Subcutaneous abdominal adipose tissue (tissue), 5 donors: Measurements from ENCODE around the gene ADAMTS12.

Experiments
- H3K27ac ChIP-seq: one replicate; pipeline ENCODE4 v1.7.0; 2013; ENCODE audit warnings: low read depth, mild to moderate bottlenecking, inconsistent platforms, low read length, moderate library complexity
- H3K27me3 ChIP-seq, 5 donors: one replicate each; pipeline ENCODE4 v1.7.0; 2013; ENCODE audit warnings: low read length in 5 of 5, inconsistent platforms in 1 of 5; ENCODE audit not compliant: control insufficient read depth in 5 of 5, insufficient read depth in 4 of 5
- H3K36me3 ChIP-seq, 5 donors: one replicate each; pipeline ENCODE4 v1.7.0; 2013; ENCODE audit warnings: low read length in 5 of 5; ENCODE audit not compliant: control insufficient read depth in 5 of 5, insufficient read depth in 5 of 5
- H3K4me1 ChIP-seq, 5 donors: one replicate each; pipeline ENCODE4 v1.7.0; 2013; ENCODE audit warnings: low read length in 5 of 5, mild to moderate bottlenecking in 3 of 5, moderate library complexity in 1 of 5; ENCODE audit not compliant: control insufficient read depth in 5 of 5, insufficient read depth in 5 of 5
- H3K4me3 ChIP-seq, 5 donors: one replicate each; pipeline ENCODE4 v1.7.0; 2013; ENCODE audit warnings: low read length in 5 of 5, low read depth in 1 of 5
- H3K9ac ChIP-seq, 5 donors: one replicate each; pipeline ENCODE4 v1.7.0; 2013; ENCODE audit warnings: low read length in 5 of 5, mild to moderate bottlenecking in 4 of 5, moderate library complexity in 3 of 5
- H3K9me3 ChIP-seq, 5 donors: one replicate each; pipeline ENCODE4 v1.7.0; 2013; ENCODE audit warnings: low read length in 5 of 5; ENCODE audit not compliant: control insufficient read depth in 5 of 5
- donor health status: healthy.
- donor health status: healthy.
- donor health status: healthy.
- donor health status: healthy.
- donor health status: healthy.

The ADAMTS12 gene

DNA sequence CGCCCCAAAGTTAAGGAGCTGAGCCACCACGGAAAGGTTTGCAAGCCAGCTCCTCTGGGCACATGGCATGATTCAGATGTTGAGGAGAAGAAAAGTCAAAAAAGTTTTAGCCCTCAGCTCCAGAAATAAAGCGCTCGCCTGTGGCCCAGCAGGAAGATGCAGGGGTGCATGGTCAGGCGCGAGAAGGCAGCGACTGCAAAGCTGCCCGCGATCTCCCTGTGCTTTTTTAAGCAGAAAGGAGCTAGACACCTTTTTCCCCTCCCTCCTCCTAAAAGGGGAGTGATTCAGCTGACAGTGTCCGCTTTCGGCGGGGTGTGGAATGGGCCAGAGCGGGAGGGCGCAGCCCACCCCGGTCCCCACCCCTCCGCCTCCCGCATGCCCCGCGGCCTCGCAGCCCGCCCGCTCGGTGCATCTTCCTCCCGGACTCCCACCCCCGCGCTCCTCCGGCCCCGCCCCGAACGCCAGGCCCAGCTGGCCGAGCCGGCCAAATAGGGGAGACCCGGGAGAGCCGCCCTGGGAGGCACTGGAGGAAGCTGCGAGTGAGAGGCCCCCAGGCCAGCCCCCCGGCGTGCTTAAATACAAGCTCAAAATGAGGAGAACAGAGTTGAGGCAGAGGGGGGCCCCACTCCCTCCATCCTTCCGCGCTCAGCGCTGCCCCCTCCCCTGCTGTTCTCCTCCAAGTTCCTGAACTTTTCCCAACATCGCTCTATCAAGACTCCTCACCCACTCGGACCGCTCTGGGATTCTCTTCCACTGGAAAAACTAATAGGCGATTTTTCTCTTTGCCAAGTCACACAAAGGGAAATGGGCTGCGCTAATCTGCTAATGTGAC, at the start of gene ADAMTS12:
TSS of gene ADAMTS12 (minus strand) at position 203 of the 832 bp plus-strand sequence. CDS start at position 69, 134 bp downstream.
- H3K9me3 ChIP-seq = no peaks in the 10 kb centered on the region
- peaks cover 0 to 3% (median 0%) of the 10 kb centered on the region in 5 donors for H3K27me3 ChIP-seq
- H3K4me1 ChIP-seq = peaks cover 11 to 56% (median 49%) of the 10 kb centered on the region in 5 donors
- H3K27ac ChIP-seq = peak within 1 kb of the TSS; percentile 92
- H3K4me3 ChIP-seq = peak within 1 kb of the TSS; percentile 53 to 87 (median 65)
- H3K36me3 ChIP-seq = no peaks in the 10 kb centered on the region
- H3K9ac ChIP-seq = peak within 1 kb of the TSS; percentile 26 to 78 (median 59)

- peaks cover 2 to 18% (median 12%) of the 10 kb centered on the region in 5 donors for H3K4me1 ChIP-seq
- H3K9ac ChIP-seq = no peak overlapping the region
- no peaks in the 10 kb centered on the region for H3K9me3 ChIP-seq
- no peak overlapping the region for H3K4me3 ChIP-seq
- peaks cover 37 to 53% (median 39%) of the 10 kb centered on the region in 5 donors for H3K27me3 ChIP-seq
- H3K27ac ChIP-seq = no peak overlapping the region
- H3K36me3 ChIP-seq = no peaks in the 10 kb centered on the region
These were observed 49.3 kb upstream of the ADAMTS12 start for GRCh38 chr5:33941090-33941489.

- Histone ChIP-seq H3K27ac (no peak overlapping the region), H3K27me3 (peaks cover 37 to 53% (median 44%) of the 10 kb centered on the region in 5 donors)
These were observed 47.9 kb upstream of the ADAMTS12 start for GRCh38 chr5:33939556-33940262.

DNA sequence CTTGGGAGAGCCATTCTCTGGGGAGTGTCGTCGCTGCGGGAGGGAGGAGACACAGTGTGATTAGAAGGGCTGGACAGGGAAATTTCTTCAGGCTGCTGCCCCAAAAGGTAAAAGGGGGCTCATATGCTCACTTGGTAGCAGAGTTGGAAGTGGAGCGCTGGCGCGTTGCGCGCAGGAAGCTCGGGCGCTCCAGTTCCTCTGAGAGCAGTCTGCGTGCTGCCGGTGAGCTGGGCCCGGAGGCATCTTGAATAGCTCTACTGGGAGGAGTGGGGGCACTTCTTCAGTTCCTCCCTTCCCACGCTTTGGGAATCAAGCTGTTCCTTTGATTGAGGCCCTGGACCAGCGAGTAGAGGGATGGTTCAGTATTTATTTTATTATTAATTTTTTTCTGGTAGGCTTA, 47.1 kb upstream of the ADAMTS12 start:
- Histone ChIP-seq H3K4me3 (no peak overlapping the region), H3K27me3 (peaks cover 37 to 53% (median 44%) of the 10 kb centered on the region in 5 donors), H3K9ac (no peak overlapping the region), H3K27ac (no peak overlapping the region), H3K4me1 (peaks cover 2 to 23% (median 16%) of the 10 kb centered on the region in 5 donors), H3K9me3 (no peaks in the 10 kb centered on the region), H3K36me3 (no peaks in the 10 kb centered on the region)

More at GRCh38 chr5:33939556-33940262, 47.9 kb upstream of the ADAMTS12 start:
- H3K4me1 ChIP-seq = peaks cover 2 to 23% (median 16%) of the 10 kb centered on the region in 5 donors
- no peaks in the 10 kb centered on the region for H3K36me3 ChIP-seq
- H3K9ac ChIP-seq = no peak overlapping the region
- no peak overlapping the region for H3K4me3 ChIP-seq
- no peaks in the 10 kb centered on the region for H3K9me3 ChIP-seq

- Histone ChIP-seq H3K9ac (no peak overlapping the region), H3K4me1 (peaks cover 2 to 23% (median 16%) of the 10 kb centered on the region in 5 donors), H3K27ac (no peak overlapping the region), H3K27me3 (peaks cover 37 to 53% (median 44%) of the 10 kb centered on the region in 5 donors), H3K9me3 (no peaks in the 10 kb centered on the region), H3K36me3 (no peaks in the 10 kb centered on the region), H3K4me3 (no peak overlapping the region)
These were observed 46.7 kb upstream of the ADAMTS12 start for GRCh38 chr5:33938507-33938796.

GRCh38 chr5:33937707-33938506, 46.1 kb upstream of the ADAMTS12 start:
- Histone ChIP-seq H3K4me1 (peaks cover 2 to 23% (median 16%) of the 10 kb centered on the region in 5 donors), H3K9ac (no peak overlapping the region), H3K36me3 (no peaks in the 10 kb centered on the region), H3K4me3 (peak overlapping the region in 1 of 5 donors; percentile 68), H3K27me3 (peaks cover 37 to 53% (median 44%) of the 10 kb centered on the region in 5 donors), H3K9me3 (no peaks in the 10 kb centered on the region), H3K27ac (no peak overlapping the region)

DNA sequence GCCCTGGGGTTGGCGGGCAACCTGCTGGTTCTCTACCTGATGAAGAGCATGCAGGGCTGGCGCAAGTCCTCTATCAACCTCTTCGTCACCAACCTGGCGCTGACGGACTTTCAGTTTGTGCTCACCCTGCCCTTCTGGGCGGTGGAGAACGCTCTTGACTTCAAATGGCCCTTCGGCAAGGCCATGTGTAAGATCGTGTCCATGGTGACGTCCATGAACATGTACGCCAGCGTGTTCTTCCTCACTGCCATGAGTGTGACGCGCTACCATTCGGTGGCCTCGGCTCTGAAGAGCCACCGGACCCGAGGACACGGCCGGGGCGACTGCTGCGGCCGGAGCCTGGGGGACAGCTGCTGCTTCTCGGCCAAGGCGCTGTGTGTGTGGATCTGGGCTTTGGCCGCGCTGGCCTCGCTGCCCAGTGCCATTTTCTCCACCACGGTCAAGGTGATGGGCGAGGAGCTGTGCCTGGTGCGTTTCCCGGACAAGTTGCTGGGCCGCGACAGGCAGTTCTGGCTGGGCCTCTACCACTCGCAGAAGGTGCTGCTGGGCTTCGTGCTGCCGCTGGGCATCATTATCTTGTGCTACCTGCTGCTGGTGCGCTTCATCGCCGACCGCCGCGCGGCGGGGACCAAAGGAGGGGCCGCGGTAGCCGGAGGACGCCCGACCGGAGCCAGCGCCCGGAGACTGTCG, 45.4 kb upstream of the ADAMTS12 start:
- no peak overlapping the region for H3K9ac ChIP-seq
- peak overlapping the region; percentile 50 to 68 (median 62) for H3K4me3 ChIP-seq

DNA sequence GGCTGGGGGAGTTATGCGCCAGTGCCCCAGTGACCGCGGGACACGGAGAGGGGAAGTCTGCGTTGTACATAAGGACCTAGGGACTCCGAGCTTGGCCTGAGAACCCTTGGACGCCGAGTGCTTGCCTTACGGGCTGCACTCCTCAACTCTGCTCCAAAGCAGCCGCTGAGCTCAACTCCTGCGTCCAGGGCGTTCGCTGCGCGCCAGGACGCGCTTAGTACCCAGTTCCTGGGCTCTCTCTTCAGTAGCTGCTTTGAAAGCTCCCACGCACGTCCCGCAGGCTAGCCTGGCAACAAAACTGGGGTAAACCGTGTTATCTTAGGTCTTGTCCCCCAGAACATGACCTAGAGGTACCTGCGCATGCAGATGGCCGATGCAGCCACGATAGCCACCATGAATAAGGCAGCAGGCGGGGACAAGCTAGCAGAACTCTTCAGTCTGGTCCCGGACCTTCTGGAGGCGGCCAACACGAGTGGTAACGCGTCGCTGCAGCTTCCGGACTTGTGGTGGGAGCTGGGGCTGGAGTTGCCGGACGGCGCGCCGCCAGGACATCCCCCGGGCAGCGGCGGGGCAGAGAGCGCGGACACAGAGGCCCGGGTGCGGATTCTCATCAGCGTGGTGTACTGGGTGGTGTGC, 44.7 kb upstream of the ADAMTS12 start, which contains the start of gene RXFP3:
TSS of gene RXFP3 (plus strand) at position 6 of the 636 bp plus-strand sequence. CDS start at position 361, 355 bp downstream.
- H3K9me3 ChIP-seq = no peaks in the 10 kb centered on the region
- peak within 1 kb of the TSS; percentile 50 to 68 (median 64) for H3K4me3 ChIP-seq
- H3K36me3 ChIP-seq = no peaks in the 10 kb centered on the region
- no peak within 1 kb of the TSS for H3K9ac ChIP-seq
- H3K27ac ChIP-seq = no peak within 1 kb of the TSS
- peaks cover 2 to 23% (median 16%) of the 10 kb centered on the region in 5 donors for H3K4me1 ChIP-seq
- H3K27me3 ChIP-seq = peaks cover 31 to 41% (median 33%) of the 10 kb centered on the region in 5 donors

More for the DNA sequence above, 45.4 kb upstream of the ADAMTS12 start:
- H3K27ac ChIP-seq = no peak overlapping the region
- H3K27me3 ChIP-seq = peaks cover 33 to 48% (median 36%) of the 10 kb centered on the region in 5 donors
- H3K9me3 ChIP-seq = no peaks in the 10 kb centered on the region
- H3K4me1 ChIP-seq = peaks cover 2 to 23% (median 16%) of the 10 kb centered on the region in 5 donors
- no peaks in the 10 kb centered on the region for H3K36me3 ChIP-seq

- H3K9ac ChIP-seq = no peak overlapping the region
- peak overlapping the region; percentile 50 to 68 (median 64) for H3K4me3 ChIP-seq
- no peak overlapping the region for H3K27ac ChIP-seq
- no peaks in the 10 kb centered on the region for H3K9me3 ChIP-seq
- H3K36me3 ChIP-seq = no peaks in the 10 kb centered on the region
- peaks cover 31 to 38% (median 33%) of the 10 kb centered on the region in 5 donors for H3K27me3 ChIP-seq
- peaks cover 2 to 23% (median 16%) of the 10 kb centered on the region in 5 donors for H3K4me1 ChIP-seq
These were observed 44.2 kb upstream of the ADAMTS12 start for GRCh38 chr5:33936004-33936380.
